ENCODE results near the gene PREB. TPM values are rescaled to one million over a fixed set of nuclear protein-coding genes. Genes with fewer than 3 reads are reported as not detected.

PREB gene
- total and polyA plus RNA-seq, 2 donors (not counting 3 experiments of a cell fraction or from before 2014, with no cell fraction given), result 47.2 to 73.3 TPM

DNA sequence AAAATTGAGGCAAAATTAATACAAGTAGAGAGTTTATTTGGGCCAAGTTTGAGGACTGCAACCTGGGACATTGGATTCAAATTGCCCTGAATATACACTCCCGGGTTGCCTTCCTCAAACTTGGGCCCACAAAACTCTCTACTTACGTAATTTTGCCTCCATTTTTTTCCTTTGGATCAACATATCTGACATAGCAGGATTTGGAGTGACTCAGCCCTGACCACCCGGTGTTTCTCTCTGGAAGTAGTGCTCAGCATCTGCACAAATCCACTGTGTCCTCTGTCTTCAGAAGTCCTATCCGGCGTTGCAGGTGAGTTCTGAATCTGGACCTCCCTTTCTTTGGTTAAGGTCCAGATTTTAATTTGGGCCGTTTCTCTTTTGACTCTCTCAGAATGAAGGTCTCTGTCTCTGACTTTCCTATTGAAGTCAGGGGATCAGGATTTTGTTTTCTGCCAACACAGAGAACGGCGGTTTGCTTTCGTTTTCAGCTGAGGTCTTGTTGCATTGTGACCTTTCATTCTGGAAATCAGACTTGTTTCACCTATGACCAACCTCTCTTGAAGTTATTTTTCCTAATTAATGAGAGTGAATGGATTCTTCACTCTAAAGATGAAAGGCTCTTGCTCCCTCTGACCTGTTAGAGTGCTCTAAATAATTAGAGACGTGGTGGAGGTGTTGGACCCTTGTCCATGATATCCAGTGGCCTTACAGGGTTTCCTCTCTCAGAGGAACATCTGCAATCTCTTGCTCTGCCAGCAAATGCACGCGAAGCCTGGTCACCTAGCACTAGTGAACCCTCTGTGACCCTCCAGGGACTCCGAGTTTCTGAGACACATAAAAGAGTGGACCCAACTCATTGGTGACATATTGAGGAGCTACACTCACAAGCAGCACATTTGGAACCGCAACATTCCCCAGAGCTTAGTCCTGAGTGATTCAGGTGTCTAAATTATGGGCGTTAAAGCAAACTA is 28.0 kb upstream of the PREB start:
- H3K27me3 ChIP-seq (ENCODE audit: control insufficient read depth in 2 of 2, insufficient read depth in 2 of 2, low read length in 2 of 2), result peaks cover 0 to 3% of the 10 kb centered on the region in 2 experiments
- H3K27ac ChIP-seq (ENCODE audit: insufficient read depth, low read depth, low read length), result no peak overlapping the region
- intact Hi-C loops (cut with micrococcal nuclease) (no loop called here), dilution Hi-C loops (cut with MboI; ENCODE audit: extremely low pct_ligation_motif_present, low sequenced_read_pairs) (no loop called here)
- no peaks in the 10 kb centered on the region for H3K4me1 ChIP-seq (ENCODE audit: control insufficient read depth, extremely low read depth, insufficient read depth, low read length)
- DNase-seq (ENCODE audit: low read depth, low spot score) (no peak), FAIRE-seq (no peak)
- no peak overlapping the region for H2AFZ ChIP-seq (ENCODE audit: low read depth, low read length)
- no peak overlapping the region for H3K4me3 ChIP-seq (replicated peaks in 1 of 3; ENCODE audit: insufficient read depth in 1 of 3, low read depth in 1 of 3, low read length in 3 of 3)
- no peaks in the 10 kb centered on the region for H3K9me3 ChIP-seq (replicated peaks; ENCODE audit: control insufficient read depth, insufficient read depth, low read length)
- no peak overlapping the region for H3K9ac ChIP-seq (replicated peaks; ENCODE audit: extremely low read depth, insufficient read depth, low read length)
- ChIA-PET CTCF (interaction anchor here (2.2 kb wide), 1 partner anchor 13 kb away, joined by 10 read pairs; no protein-coding TSS in a partner anchor), POLR2A (no interaction called here)
- H3K79me2 ChIP-seq (ENCODE audit: control insufficient read depth, insufficient read depth, low read length), result no peaks in the 10 kb centered on the region
- no peaks in the 10 kb centered on the region for H3K36me3 ChIP-seq (ENCODE audit: control insufficient read depth in 2 of 2, extremely low read depth in 1 of 2, insufficient read depth in 2 of 2, low read length in 2 of 2)
- no TSS peak for BruUV-seq (replicated peaks)
- TF ChIP-seq CTCF (IDR thresholded peaks at IDR 0.05; ENCODE audit: extremely low read depth in 1 of 2, insufficient read depth in 1 of 2, low read depth in 1 of 2, low read length in 2 of 2), result no peak
- H3K4me2 ChIP-seq (ENCODE audit: insufficient read depth, low read length), result no peak overlapping the region
- no peaks in the 10 kb centered on the region for H4K20me1 ChIP-seq (replicated peaks; ENCODE audit: control insufficient read depth, extremely low read depth, insufficient read depth, low read length)
- H3K9me1 ChIP-seq (replicated peaks; ENCODE audit: control insufficient read depth, extremely low read depth, insufficient read depth, low read length), result no peaks in the 10 kb centered on the region

DNA sequence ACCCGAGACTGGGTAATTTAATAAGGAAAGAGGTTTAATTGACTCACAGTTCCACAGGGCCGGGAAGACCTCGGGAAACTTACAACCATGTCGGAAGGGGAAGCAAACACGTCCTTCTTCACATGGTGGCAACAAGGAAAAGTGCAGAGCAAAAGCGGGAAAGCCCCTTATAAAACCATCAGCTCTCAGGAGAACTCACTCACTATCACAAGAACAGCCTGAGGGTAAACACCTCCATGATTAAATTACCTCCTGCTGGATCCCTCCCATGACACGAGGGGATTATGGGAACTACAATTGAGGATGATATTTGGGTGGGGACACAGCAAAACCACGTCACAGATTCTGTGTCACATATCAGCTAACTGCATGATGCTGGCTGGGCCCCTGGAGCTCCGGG is 25.8 kb upstream of the PREB start:
- ChIA-PET POLR2A (no interaction called here), CTCF (interaction anchor here (1.0 to 3.0 kb wide), 5 partner anchors 10 to 51 kb away, joined by 3 to 23 read pairs (median 8); no protein-coding TSS in a partner anchor)
- H3K79me2 ChIP-seq (ENCODE audit: control insufficient read depth, insufficient read depth, low read length), result no peaks in the 10 kb centered on the region
- no peaks in the 10 kb centered on the region for H3K27me3 ChIP-seq (ENCODE audit: control insufficient read depth in 2 of 2, insufficient read depth in 2 of 2, low read length in 2 of 2)
- no peak overlapping the region for H3K4me3 ChIP-seq (replicated peaks in 1 of 3; ENCODE audit: insufficient read depth in 1 of 3, low read depth in 1 of 3, low read length in 3 of 3)
- H3K9me1 ChIP-seq (replicated peaks; ENCODE audit: control insufficient read depth, extremely low read depth, insufficient read depth, low read length), result no peaks in the 10 kb centered on the region
- H3K4me1 ChIP-seq (ENCODE audit: control insufficient read depth, extremely low read depth, insufficient read depth, low read length), result no peaks in the 10 kb centered on the region
- no TSS peak for BruUV-seq (replicated peaks)
- H3K9me3 ChIP-seq (replicated peaks; ENCODE audit: control insufficient read depth, insufficient read depth, low read length), result no peaks in the 10 kb centered on the region
- dilution Hi-C loops (cut with MboI; ENCODE audit: extremely low pct_ligation_motif_present, low sequenced_read_pairs) (no loop called here), intact Hi-C loops (cut with micrococcal nuclease) (no loop called here)
- FAIRE-seq (no peak), DNase-seq (ENCODE audit: low read depth, low spot score) (no peak)
- no peak overlapping the region for H3K27ac ChIP-seq (ENCODE audit: insufficient read depth, low read depth, low read length)
- no peaks in the 10 kb centered on the region for H3K36me3 ChIP-seq (ENCODE audit: control insufficient read depth in 2 of 2, extremely low read depth in 1 of 2, insufficient read depth in 2 of 2, low read length in 2 of 2)
- H3K9ac ChIP-seq (replicated peaks; ENCODE audit: extremely low read depth, insufficient read depth, low read length), result no peak overlapping the region
- TF ChIP-seq EZH2 (IDR thresholded peaks at IDR 0.05; ENCODE audit: borderline replicate concordance, low read depth, low read length, severe bottlenecking), result no peak
- no peak for TF ChIP-seq MAX (IDR thresholded peaks at IDR 0.05; ENCODE audit: insufficient read depth, insufficient read length)
- no peak for TF ChIP-seq POLR2AphosphoS5 (IDR thresholded peaks at IDR 0.05; ENCODE audit: insufficient read depth, low read depth, low read length)
- no peak for TF ChIP-seq FOS (IDR thresholded peaks at IDR 0.05; ENCODE audit: borderline replicate concordance, insufficient read depth, low read length)
- no peak for TF ChIP-seq POLR2A (IDR thresholded peaks at IDR 0.05; ENCODE audit: low read depth, low read length)
- TF ChIP-seq JUN (IDR thresholded peaks at IDR 0.05; ENCODE audit: borderline replicate concordance, insufficient read depth, insufficient read length, low read depth), result no peak
- TF ChIP-seq CTCF (IDR thresholded peaks at IDR 0.05; ENCODE audit: extremely low read depth in 1 of 2, insufficient read depth in 1 of 2, low read depth in 1 of 2, low read length in 2 of 2), result no peak
- no peak for TF ChIP-seq MYC (IDR thresholded peaks at IDR 0.05; ENCODE audit: low read depth, low read length)
- no peak for TF ChIP-seq GATA2 (IDR thresholded peaks at IDR 0.05; ENCODE audit: insufficient read depth, insufficient read length, low read depth, low read length)
- no peaks in the 10 kb centered on the region for H4K20me1 ChIP-seq (replicated peaks; ENCODE audit: control insufficient read depth, extremely low read depth, insufficient read depth, low read length)
- H2AFZ ChIP-seq (ENCODE audit: low read depth, low read length), result no peak overlapping the region
- no peak overlapping the region for H3K4me2 ChIP-seq (ENCODE audit: insufficient read depth, low read length)
